SK-N-SH (cell line): ENCODE results near the gene HCN4. TPM values are rescaled to one million over a fixed set of nuclear protein-coding genes. Genes with fewer than 3 reads are reported as not detected.

Experiments
- CTCF ChIA-PET: fragments of 300-600, 350-600 bp; formaldehyde crosslinking; extraction: SDS; loops from one replicate; lab custom pipeline; 2021; lab: Yijun Ruan, JAX
- POLR2A ChIA-PET: fragments of 350-600 bp; sonication (Branson Sonifier 250); formaldehyde crosslinking; extraction: SDS; loops from one replicate; lab custom pipeline; 2020; ENCODE audit warnings: antibody characterized with exemption, inconsistent platforms; lab: Yijun Ruan, JAX
- DNase-seq: peaks from one replicate; pipeline ENCODE4 v3.0.0; 2012
- H2AFZ ChIP-seq: fragments of 200-600 bp; sonication (generic); 2 replicates; pipeline ENCODE4 v1.8.1; 2016; ENCODE audit warnings: antibody characterized with exemption, mild to moderate bottlenecking, low read depth
- H3F3A ChIP-seq: fragments of 200-600 bp; sonication (generic); replicated peaks from 2 replicates; pipeline ENCODE3; 2016; ENCODE audit warnings: antibody characterized with exemption, mild to moderate bottlenecking; ENCODE audit not compliant: insufficient read depth
- H3K27ac ChIP-seq, 2 experiments: fragments of 200-500 bp in 1 of 2; fragments of 200-600 bp in 1 of 2; sonication (Bioruptor generic) in 1 of 2; sonication (generic), shearing (Covaris generic) in 1 of 2; 2 replicates each; pipeline versions ENCODE4 v1.5.1 to v1.6.1; 2014 to 2016; ENCODE audit warnings: low read depth in 2 of 2, inconsistent platforms in 1 of 2, low read length in 1 of 2, mild to moderate bottlenecking in 1 of 2, mixed read lengths in 1 of 2
- H3K27me3 ChIP-seq: fragments of 200-600 bp; sonication (generic), shearing (Covaris generic); 2 replicates; pipeline ENCODE4 v1.6.1; 2016; ENCODE audit warnings: mixed run types; ENCODE audit not compliant: insufficient read depth
- H3K36me3 ChIP-seq, 2 experiments: fragments of 200-500 bp in 1 of 2; fragments of 200-600 bp in 1 of 2; sonication (Bioruptor generic) in 1 of 2; sonication (generic) in 1 of 2; replicated peaks in 1 of 2; 2 replicates each; pipeline versions ENCODE3 to v1.5.1; 2014 to 2016; ENCODE audit warnings: low read length in 1 of 2, mild to moderate bottlenecking in 1 of 2; ENCODE audit not compliant: insufficient read depth in 2 of 2, control insufficient read depth in 1 of 2
- H3K4me1 ChIP-seq, 2 experiments: fragments of 200-500 bp in 1 of 2; fragments of 200-600 bp in 1 of 2; sonication (Bioruptor generic) in 1 of 2; sonication (generic), shearing (Covaris generic) in 1 of 2; 2 replicates each; pipeline versions ENCODE4 v1.5.1 to v1.6.1; 2014 to 2016; ENCODE audit warnings: low read depth in 1 of 2, low read length in 1 of 2, mixed run types in 1 of 2; ENCODE audit not compliant: insufficient read depth in 2 of 2, control insufficient read depth in 1 of 2
- H3K4me2 ChIP-seq: fragments of 200-600 bp; sonication (generic), shearing (Covaris generic); 2 replicates; pipeline ENCODE4 v1.6.1; 2017; ENCODE audit warnings: mixed run types
- H3K4me3 ChIP-seq, 2 experiments: fragments of 200-500 bp in 1 of 2; fragments of 200-600 bp in 1 of 2; sonication (Bioruptor generic) in 1 of 2; sonication (generic), shearing (Covaris generic) in 1 of 2; 2 replicates each; pipeline versions ENCODE4 v1.5.1 to v1.8.1; 2014 to 2016; ENCODE audit warnings: low read depth in 2 of 2, inconsistent platforms in 1 of 2, low read length in 1 of 2, mild to moderate bottlenecking in 1 of 2, mixed read lengths in 1 of 2, moderate library complexity in 1 of 2
- H3K79me2 ChIP-seq: fragments of 200-600 bp; sonication (generic); 2 replicates; pipeline ENCODE4 v1.8.1; 2017; ENCODE audit warnings: mild to moderate bottlenecking; ENCODE audit not compliant: insufficient read depth
- H3K9ac ChIP-seq: fragments of 200-600 bp; sonication (generic); 2 replicates; pipeline ENCODE4 v1.6.1; 2017; ENCODE audit warnings: mixed run types
- H3K9me2 ChIP-seq: fragments of 200-600 bp; sonication (generic); 2 replicates; pipeline ENCODE4 v1.6.1; 2017; ENCODE audit warnings: mixed run types
- H3K9me3 ChIP-seq: fragments of 200-600 bp; sonication (generic); 2 replicates; pipeline ENCODE4 v1.6.1; 2017; ENCODE audit warnings: mixed run types, mild to moderate bottlenecking, moderate library complexity
- H4K20me1 ChIP-seq: fragments of 200-600 bp; sonication (generic); 2 replicates; pipeline ENCODE4 v1.6.1; 2017; ENCODE audit warnings: mild to moderate bottlenecking, mixed run types; ENCODE audit not compliant: insufficient read depth
- CHD2 ChIP-seq: fragments of 150-350 bp; IDR thresholded peaks from 2 replicates; pipeline ENCODE4 v1.6.1; 2018; ENCODE audit warnings: low read length; ENCODE audit not compliant: partially characterized antibody
- ELF1 ChIP-seq: IDR thresholded peaks from 2 replicates; pipeline ENCODE4 v1.4.0; 2012
- EP300 ChIP-seq, 2 experiments: IDR thresholded peaks; 2 replicates each; pipeline versions ENCODE4 v1.4.0 to v1.6.1; 2012; ENCODE audit warnings: borderline replicate concordance in 1 of 2, low read depth in 1 of 2, low read length in 1 of 2
- EZH2phosphoT487 ChIP-seq: fragments of 200-600 bp; sonication (generic); IDR thresholded peaks from 2 replicates; pipeline ENCODE4 v1.6.1; 2017; ENCODE audit warnings: low read depth, mixed run types, mild to moderate bottlenecking, antibody characterized with exemption, moderate library complexity, borderline replicate concordance
- FOXM1 ChIP-seq: IDR thresholded peaks from 2 replicates; pipeline ENCODE4 v1.4.0; 2012; ENCODE audit warnings: low read depth, mild to moderate bottlenecking
- IRF3 ChIP-seq: fragments of 150-350 bp; IDR thresholded peaks from 2 replicates; pipeline ENCODE4 v1.6.1; 2016; ENCODE audit warnings: mild to moderate bottlenecking, low read depth, low read length
- JUND ChIP-seq: IDR thresholded peaks from 2 replicates; pipeline ENCODE4 v1.4.0; 2012
- MAX ChIP-seq: IDR thresholded peaks from 2 replicates; pipeline ENCODE4 v1.4.0; 2012; ENCODE audit warnings: low read depth
- MEF2A ChIP-seq: IDR thresholded peaks from 2 replicates; pipeline ENCODE4 v1.4.0; 2012; ENCODE audit warnings: low read depth, borderline replicate concordance
- NFIC ChIP-seq: IDR thresholded peaks from 2 replicates; pipeline ENCODE4 v1.4.0; 2012; ENCODE audit warnings: borderline replicate concordance
- NRF1 ChIP-seq: IDR thresholded peaks from 2 replicates; pipeline ENCODE4 v1.6.1; 2012; ENCODE audit warnings: low read depth, mild to moderate bottlenecking, low read length
- RAD21 ChIP-seq: IDR thresholded peaks from 2 replicates; pipeline ENCODE4 v1.6.1; 2012; ENCODE audit warnings: mild to moderate bottlenecking, low read length
- RCOR1 ChIP-seq: fragments of 150-350 bp; IDR thresholded peaks from 2 replicates; pipeline ENCODE4 v1.6.1; 2017; ENCODE audit warnings: antibody characterized with exemption, low read length
- REST ChIP-seq: IDR thresholded peaks from 2 replicates; pipeline ENCODE4 v1.6.1; 2012; ENCODE audit warnings: mild to moderate bottlenecking, low read depth, low read length, moderate library complexity
- RFX5 ChIP-seq: IDR thresholded peaks from 2 replicates; pipeline ENCODE4 v1.6.1; 2012; ENCODE audit warnings: mild to moderate bottlenecking, improper control_type of control experiment, low read length
- SMC3 ChIP-seq: IDR thresholded peaks from 2 replicates; pipeline ENCODE4 v1.6.1; 2012; ENCODE audit warnings: low read depth, low read length, improper control_type of control experiment
- TAF1 ChIP-seq: IDR thresholded peaks from 2 replicates; pipeline ENCODE4 v1.6.1; 2012; ENCODE audit warnings: low read depth, mild to moderate bottlenecking, low read length, moderate library complexity, borderline replicate concordance
- TEAD4 ChIP-seq: IDR thresholded peaks from 2 replicates; pipeline ENCODE4 v1.4.0; 2012; ENCODE audit warnings: mild to moderate bottlenecking, borderline replicate concordance; ENCODE audit not compliant: insufficient read depth
- ZBTB33 ChIP-seq: IDR thresholded peaks from 2 replicates; pipeline ENCODE4 v1.4.0; 2012; ENCODE audit warnings: low read depth, borderline replicate concordance
- WGBS: methylation state at CpG from one replicate; pipeline ENCODE4 v1.1.6; 2017; ENCODE audit warnings: low lambda C conversion rate; 5-methylcytosine and 5-hydroxymethylcytosine counted together
- polyA plus RNA-seq, 3 experiments: library from polyadenylated mRNA; depleted of rRNA; stranded (reverse); fragments of >200 nt; gene quantifications; 2 replicates each; pipeline ENCODE4 v1.2.3, GENCODE V29; 2012

The HCN4 gene
- polyA plus RNA-seq, 1 of the 3 experiments (the other 2 are of a cell fraction), result not detected

GRCh38 chr15:73321496-73322450 lies 47.0 kb downstream of the HCN4 start:
- Histone ChIP-seq H3K27ac (no peak overlapping the region), H3K36me3 (no peaks in the 10 kb centered on the region), H3K79me2 (no peaks in the 10 kb centered on the region), H3K9me2 (no peaks in the 10 kb centered on the region), H2AFZ (no peak overlapping the region), H3K9ac (no peak overlapping the region), H3K9me3 (no peaks in the 10 kb centered on the region), H3K27me3 (no peaks in the 10 kb centered on the region), H3K4me2 (no peak overlapping the region), H3K4me3 (no peak overlapping the region), H3F3A (no peaks in the 10 kb centered on the region), H3K4me1 (peaks cover 0 to 2% of the 10 kb centered on the region in 2 experiments; a peak in 1 of 4 replicates), H4K20me1 (no peaks in the 10 kb centered on the region)
- ChIA-PET POLR2A (no interaction called here), CTCF (interaction anchor here (3.3 kb wide), 1 partner anchor 16 kb away, joined by 13 read pairs; no protein-coding TSS in a partner anchor)
- DNase-seq, result no peak
- WGBS, result 74% methylated on average over 16 of the region's 17 CpGs
- TF ChIP-seq RFX5 (no peak), EZH2phosphoT487 (no peak), MEF2A (no peak)

- CTCF ChIA-PET, result interaction anchor here (3.3 kb wide), 1 partner anchor 15 kb away, joined by 13 read pairs; no protein-coding TSS in a partner anchor
- WGBS, result 84% methylated on average over 3 of the region's 3 CpGs
- Histone ChIP-seq H3K9me2 (no peaks in the 10 kb centered on the region), H3K79me2 (no peaks in the 10 kb centered on the region), H3K4me2 (no peak overlapping the region), H4K20me1 (no peaks in the 10 kb centered on the region), H3K27me3 (no peaks in the 10 kb centered on the region), H2AFZ (no peak overlapping the region), H3F3A (no peaks in the 10 kb centered on the region), H3K9me3 (no peaks in the 10 kb centered on the region), H3K27ac (no peak overlapping the region), H3K36me3 (no peaks in the 10 kb centered on the region), H3K4me1 (peaks cover 0 to 2% of the 10 kb centered on the region in 2 experiments; a peak in 1 of 4 replicates), H3K9ac (no peak overlapping the region), H3K4me3 (no peak overlapping the region)
- DNase-seq, result no peak
- POLR2A ChIA-PET, result no interaction called here
- TF ChIP-seq FOXM1 (no peak), IRF3 (no peak), NFIC (no peak), REST (no peak), EP300 (IDR thresholded peaks at IDR 0.05; ENCODE audit: borderline replicate concordance in 1 of 2, low read depth in 1 of 2, low read length in 1 of 2) (no peak), ELF1 (no peak), NRF1 (no peak), ZBTB33 (no peak), RAD21 (no peak), MEF2A (no peak), RCOR1 (no peak), CHD2 (no peak), SMC3 (no peak), TAF1 (no peak), MAX (no peak), JUND (no peak), TEAD4 (no peak)
These were observed 48.1 kb downstream of the HCN4 start for GRCh38 chr15:73320619-73321180.
